Measurements from ENCODE around the gene KIF26B.
"Not testable (repeated sequence)": the region's sequence is repeated elsewhere in the genome, so short reads cannot be mapped to it uniquely, and the experiment has no call there.

The KIF26B gene

GRCh38 chr1:245332085-245332484, 177.3 kb downstream of the KIF26B start:
- DNase-seq: no peak

- DNase-seq: no peak
Observed at GRCh38 chr1:245332513-245332912, 177.7 kb downstream of the KIF26B start.

- DNase-seq: no peak
Observed at GRCh38 chr1:245334235-245334634, 179.4 kb downstream of the KIF26B start.

GRCh38 chr1:245334827-245335490, 180.2 kb downstream of the KIF26B start:
- DNase-seq: no peak

GRCh38 chr1:245335684-245336083, 180.9 kb downstream of the KIF26B start:
- not testable (repeated sequence) for DNase-seq

GRCh38 chr1:245336149-245336983, 181.6 kb downstream of the KIF26B start:
- no peak for DNase-seq

- not testable (repeated sequence) for DNase-seq
Observed at GRCh38 chr1:245336984-245337355, 182.2 kb downstream of the KIF26B start.

GRCh38 chr1:245337829-245338484, 183.2 kb downstream of the KIF26B start:
- DNase-seq: no peak

GRCh38 chr1:245338485-245338877, 183.7 kb downstream of the KIF26B start:
- no peak for DNase-seq

GRCh38 chr1:245341743-245342142, 187.0 kb downstream of the KIF26B start:
- DNase-seq: no peak

- DNase-seq: no peak
Observed at GRCh38 chr1:245345191-245345884, 190.6 kb downstream of the KIF26B start.

- DNase-seq: no peak
Observed at GRCh38 chr1:245348626-245349025, 193.8 kb downstream of the KIF26B start.

- DNase-seq: no peak
Observed at GRCh38 chr1:245353411-245353810, 198.6 kb downstream of the KIF26B start.

- no peak for DNase-seq
Observed at GRCh38 chr1:245353915-245354775, 199.4 kb downstream of the KIF26B start.

GRCh38 chr1:245355851-245356630, 201.3 kb downstream of the KIF26B start:
- DNase-seq: not testable (repeated sequence)

GRCh38 chr1:245356891-245357585, 202.3 kb downstream of the KIF26B start:
- DNase-seq: no peak

- not testable (repeated sequence) for DNase-seq
Observed at GRCh38 chr1:245359101-245359680, 204.4 kb downstream of the KIF26B start.

- no peak for DNase-seq
Observed at GRCh38 chr1:245361065-245361464, 206.3 kb downstream of the KIF26B start.

- no peak for DNase-seq
Observed at GRCh38 chr1:245361951-245362350, 207.2 kb downstream of the KIF26B start.
